CD4-positive, alpha-beta T cell treated with Interleukin-10 for 1 hour (primary cell): ENCODE data around the gene FCGBP.
"Not testable (repeated sequence)": the region's sequence is repeated elsewhere in the genome, so short reads cannot be mapped to it uniquely, and the experiment has no call there.

Source experiments
- DNase-seq: peaks from one replicate; pipeline ENCODE4 v3.0.0-alpha.2; 2020

FCGBP gene

DNA sequence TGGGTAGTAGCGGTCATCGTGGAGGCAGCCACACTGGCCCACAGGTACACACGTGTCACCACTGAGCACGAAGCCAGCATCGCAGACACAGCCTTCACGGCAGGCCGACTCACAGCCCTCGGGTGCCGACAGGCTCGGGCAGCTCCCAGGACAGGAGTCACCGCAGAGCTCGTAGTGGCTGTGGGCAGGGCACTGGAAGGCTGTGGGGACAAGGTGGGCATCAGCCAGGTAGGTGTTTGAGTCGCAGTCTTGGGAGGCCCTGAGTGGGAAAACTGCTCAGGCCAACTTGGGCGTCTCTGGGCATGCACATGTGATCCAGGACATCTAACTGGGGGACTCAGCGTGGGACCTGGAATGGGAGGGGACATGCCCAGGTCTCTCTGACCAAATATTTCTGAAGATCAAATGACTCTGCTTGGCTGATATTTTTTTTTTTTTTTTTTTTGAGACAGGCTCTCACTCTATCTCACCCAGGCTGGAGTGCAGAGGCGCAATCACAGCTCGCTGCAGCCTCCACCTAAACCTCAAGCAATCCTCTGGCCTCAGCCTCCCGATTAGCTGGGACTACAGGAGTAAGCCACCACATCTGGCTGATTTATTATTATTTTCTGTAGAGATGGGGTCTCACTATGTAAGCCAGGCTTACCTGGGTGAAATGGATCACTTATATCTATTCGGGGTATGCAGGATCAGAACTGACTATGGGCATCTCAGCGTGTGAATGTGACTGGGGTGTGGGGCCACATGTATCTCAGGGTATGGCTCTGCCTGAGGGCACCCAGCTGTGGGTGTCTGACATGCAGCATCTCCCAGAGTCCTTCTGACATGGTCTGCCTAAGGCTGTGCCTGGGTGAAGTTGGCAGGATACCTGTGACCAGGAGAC, 44.3 kb downstream of the FCGBP start:
- not testable (repeated sequence) for DNase-seq

DNA sequence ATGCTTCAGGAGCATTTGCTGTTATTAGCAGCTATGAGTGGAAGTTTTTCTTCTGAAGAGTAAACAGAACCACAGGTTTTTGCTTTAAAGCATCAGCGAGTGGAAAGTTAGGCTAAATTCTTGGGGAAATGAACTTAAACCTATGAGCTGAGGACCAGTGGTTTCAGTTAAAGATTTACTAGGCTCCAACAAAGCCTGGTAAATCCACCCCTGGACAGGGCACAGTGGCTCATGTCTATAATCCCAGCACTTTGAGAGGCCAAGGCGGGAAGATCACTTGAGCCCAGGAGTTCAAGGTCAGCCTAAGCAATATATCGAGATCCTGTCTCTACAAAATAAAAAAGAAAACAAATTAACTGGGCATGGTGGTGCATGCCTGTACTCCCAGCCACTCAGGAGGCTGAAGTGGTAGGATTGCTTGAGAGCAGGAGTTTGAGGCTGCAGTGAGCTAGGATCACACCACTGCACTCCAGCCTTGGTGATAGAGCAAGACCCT, 46.9 kb downstream of the FCGBP start:
- not testable (repeated sequence) for DNase-seq

DNA sequence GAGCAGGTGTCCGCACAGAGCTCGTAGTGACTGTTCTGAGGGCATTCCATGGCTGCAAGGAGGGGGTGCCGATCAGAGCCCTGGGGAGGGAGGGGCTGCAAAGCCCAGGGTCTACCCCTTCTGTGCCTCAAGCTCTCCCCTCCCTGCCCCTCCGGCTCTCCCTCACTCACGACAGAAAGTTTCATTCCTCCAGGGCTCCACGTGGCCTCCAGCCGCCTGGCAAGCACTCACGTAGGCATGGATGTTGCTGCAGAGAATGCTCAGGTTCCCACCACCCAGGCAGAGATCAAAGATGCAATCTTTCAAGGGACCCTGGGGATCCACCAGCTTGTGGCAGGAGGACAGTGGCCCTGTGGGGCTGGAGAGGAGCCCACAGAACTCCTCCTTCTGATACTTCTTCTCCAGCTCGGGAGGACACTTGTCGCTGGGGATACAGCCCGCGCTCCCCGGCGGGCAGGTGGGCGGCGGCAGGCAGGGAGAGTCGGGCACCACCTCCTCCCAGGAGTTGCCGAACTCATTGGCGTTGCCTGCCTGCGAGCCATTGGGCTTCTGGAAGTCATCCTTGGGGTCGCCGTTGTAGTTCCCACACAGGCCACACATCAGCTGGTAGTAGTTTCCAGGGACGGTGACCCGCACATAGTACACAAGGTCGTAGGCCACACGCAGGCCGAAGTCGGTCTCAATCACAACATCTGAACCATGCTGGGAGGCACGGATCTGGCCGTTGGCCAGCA, 48.4 kb downstream of the FCGBP start:
- not testable (repeated sequence) for DNase-seq

DNA sequence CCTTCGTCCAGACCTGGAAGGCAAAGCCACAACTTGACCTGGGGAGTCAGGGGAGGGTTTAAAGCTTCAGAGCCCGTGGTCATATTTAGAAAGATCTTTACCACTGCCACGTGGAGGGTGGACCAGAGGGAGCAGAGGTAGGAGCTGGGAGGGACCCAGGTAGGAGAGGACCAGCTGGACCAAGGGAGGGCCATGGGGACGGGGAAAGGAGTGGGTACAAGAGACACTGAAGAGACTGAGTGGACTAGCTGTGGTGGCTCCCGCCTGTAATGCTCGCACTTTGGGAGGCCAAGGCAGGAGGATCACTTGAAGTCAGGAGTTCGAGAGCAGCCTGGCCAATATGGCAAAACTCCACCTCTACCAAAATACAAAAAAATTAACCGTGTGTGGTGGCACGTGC, 49.7 kb downstream of the FCGBP start:
- not testable (repeated sequence) for DNase-seq
